Choroid plexus epithelial cell (primary cell): ENCODE results near the gene GNAI1.

Source experiments
- DNase-seq: peaks from one replicate; pipeline ENCODE4 v3.0.0-alpha.2; 2010; ENCODE audit warnings: low read depth
- H3K4me3 ChIP-seq: 2 replicates; pipeline ENCODE4 v1.5.1; 2011; ENCODE audit warnings: low read depth, mild to moderate bottlenecking, control low read depth, low read length, moderate library complexity
- TF ChIP-seq, protein P1 (sequence below): conservative IDR thresholded peaks from 2 replicates; pipeline ENCODE4 v1.5.1; 2011; ENCODE audit warnings: low read depth, mild to moderate bottlenecking, control low read depth, inconsistent platforms, low read length, moderate library complexity

GNAI1 gene

DNA sequence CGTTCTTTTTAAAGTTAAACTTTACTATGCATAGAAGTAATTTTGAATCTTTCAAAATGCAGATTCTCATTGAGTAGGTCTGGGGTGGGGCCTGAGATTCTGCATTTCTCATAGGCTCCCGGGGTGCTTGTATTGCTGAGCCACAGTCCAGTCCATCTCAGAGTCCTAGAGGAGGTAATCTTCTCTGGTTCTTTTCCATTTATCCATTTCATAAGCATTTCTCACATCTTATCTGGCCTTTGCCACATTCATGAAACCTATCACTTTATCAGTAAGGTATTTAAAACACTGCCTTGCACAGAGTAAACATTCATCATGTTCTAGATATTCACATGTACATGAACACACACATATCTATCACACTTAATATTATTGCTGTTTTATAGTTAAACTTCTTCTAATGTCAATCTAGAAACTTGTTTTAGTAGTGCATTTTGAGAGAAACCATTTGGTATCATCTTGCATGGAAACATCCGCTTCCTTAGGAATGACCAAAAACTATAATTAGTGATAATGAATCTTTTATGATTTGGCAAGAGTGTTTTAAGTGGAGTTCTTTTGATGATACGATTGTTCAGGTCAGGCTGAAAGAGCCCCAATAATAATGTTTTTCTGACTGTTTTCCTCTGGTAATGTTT, 12.0 kb downstream of the GNAI1 start:
- DNase-seq = peak; percentile 23
- H3K4me3 ChIP-seq = no peak overlapping the region
- TF ChIP-seq, protein P1, sequence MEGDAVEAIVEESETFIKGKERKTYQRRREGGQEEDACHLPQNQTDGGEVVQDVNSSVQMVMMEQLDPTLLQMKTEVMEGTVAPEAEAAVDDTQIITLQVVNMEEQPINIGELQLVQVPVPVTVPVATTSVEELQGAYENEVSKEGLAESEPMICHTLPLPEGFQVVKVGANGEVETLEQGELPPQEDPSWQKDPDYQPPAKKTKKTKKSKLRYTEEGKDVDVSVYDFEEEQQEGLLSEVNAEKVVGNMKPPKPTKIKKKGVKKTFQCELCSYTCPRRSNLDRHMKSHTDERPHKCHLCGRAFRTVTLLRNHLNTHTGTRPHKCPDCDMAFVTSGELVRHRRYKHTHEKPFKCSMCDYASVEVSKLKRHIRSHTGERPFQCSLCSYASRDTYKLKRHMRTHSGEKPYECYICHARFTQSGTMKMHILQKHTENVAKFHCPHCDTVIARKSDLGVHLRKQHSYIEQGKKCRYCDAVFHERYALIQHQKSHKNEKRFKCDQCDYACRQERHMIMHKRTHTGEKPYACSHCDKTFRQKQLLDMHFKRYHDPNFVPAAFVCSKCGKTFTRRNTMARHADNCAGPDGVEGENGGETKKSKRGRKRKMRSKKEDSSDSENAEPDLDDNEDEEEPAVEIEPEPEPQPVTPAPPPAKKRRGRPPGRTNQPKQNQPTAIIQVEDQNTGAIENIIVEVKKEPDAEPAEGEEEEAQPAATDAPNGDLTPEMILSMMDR = no peak

DNA sequence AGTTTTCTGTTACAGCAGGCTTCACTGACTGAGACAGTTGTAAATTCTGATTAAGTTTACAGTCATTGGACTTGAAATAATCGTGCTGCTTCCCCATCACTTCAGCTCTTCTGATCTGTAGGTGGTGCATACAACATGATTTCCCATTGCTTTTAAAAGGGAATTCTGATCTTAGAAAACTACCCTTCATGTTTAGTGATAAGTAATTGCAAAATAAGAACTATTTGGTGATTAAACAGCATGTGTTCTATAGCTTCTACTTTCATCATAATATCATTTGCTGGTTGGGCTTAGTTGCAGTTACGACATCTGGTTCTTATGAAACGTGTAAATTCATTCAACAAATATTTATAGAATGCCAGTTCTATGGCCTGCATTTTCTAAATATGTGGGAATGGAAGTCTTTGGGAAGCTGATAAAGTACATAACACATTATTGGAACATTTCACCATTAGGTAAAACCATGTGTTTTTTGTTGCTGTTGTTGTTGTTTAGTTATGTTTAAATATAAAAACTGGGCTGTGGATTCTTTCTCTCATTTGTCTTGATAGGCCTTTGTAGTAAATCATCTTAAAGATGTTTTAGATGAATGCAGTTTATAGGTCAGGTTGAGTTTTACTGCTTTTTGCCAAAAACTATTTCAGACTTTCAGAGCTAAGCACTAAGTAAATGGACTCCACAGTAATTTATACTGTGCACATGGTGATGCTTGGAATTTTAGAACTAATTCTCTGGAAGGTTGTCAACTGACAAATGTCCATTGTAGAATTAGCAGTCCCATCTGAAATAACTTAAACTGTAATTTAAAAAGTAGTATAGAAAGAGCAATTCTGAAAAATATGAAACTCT, 13.1 kb downstream of the GNAI1 start:
- no peak overlapping the region for H3K4me3 ChIP-seq
- DNase-seq = peak; percentile 94
- TF ChIP-seq, protein P1 = no peak

DNA sequence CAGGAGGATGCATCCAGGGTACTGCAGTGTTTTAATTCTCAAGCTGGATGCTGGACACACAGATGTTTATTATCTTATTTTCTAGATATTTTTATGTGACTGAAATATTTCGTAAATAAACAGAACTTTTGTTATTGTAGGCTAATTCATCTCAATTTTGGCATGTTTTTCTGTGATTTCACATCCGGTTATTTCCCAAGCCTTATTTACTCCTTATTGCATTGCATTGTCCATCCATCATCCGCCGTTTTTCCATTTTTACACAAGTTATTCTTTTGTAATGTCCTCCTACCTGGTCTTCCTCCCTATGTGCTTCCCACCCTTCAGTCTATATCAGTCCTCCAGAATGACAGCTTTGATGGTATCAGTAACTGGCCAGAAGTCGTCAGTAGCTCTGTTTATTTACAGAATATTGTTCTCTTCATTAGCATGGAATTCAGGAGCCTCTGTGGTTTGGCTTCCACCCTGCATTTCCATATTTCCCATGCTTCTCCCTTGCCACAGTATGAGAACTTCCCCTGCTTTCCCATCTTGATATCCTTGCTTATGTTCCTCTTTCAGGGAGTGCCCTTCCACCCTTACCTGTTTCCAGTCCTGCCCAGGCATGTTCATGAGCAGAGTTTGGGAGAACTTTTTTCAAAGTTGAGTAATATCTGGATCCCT, 16.1 kb downstream of the GNAI1 start:
- DNase-seq = peak; percentile 63
- no peak overlapping the region for H3K4me3 ChIP-seq
- TF ChIP-seq, protein P1 = no peak

DNA sequence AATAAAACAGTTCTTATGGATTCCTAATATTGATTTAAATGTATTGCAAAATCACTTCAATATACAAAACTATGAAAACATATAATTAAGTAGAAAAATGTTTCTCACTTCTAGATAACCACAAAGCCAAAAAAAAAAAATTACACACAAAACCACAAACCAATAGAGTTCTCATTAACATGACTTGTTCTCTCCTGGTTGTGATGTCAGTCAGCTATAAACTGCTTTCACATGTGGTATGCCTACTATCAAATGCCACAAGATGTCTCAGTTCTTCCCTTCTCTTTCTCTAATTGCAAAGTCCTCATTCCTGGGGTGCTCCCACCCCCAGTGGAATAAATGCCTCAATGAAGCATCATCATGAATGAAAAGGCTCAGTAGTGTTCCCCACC, 16.6 kb downstream of the GNAI1 start:
- TF ChIP-seq, protein P1 = no peak
- peak; percentile 85 for DNase-seq
- no peak overlapping the region for H3K4me3 ChIP-seq

DNA sequence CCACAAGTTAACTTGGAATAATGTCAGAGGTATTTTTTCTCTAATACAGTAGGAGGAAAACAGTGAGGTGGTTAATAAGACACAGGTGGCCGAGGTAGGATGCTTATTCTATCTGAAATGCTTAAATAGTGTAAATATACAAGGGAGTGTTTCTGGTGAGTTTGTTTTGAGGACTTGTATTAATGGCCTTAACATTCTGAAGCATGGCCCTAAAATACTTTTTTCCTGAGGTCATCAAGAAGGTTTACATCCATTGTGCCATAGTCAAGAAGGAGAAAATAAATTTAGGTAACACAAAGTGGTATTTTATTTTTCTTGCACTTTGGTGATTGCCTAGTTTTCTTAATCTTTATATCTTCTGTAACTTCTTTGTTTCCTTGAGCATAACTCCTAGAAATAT, 18.8 kb downstream of the GNAI1 start:
- TF ChIP-seq, protein P1 = no peak
- H3K4me3 ChIP-seq = no peak overlapping the region
- peak; percentile 66 for DNase-seq

DNA sequence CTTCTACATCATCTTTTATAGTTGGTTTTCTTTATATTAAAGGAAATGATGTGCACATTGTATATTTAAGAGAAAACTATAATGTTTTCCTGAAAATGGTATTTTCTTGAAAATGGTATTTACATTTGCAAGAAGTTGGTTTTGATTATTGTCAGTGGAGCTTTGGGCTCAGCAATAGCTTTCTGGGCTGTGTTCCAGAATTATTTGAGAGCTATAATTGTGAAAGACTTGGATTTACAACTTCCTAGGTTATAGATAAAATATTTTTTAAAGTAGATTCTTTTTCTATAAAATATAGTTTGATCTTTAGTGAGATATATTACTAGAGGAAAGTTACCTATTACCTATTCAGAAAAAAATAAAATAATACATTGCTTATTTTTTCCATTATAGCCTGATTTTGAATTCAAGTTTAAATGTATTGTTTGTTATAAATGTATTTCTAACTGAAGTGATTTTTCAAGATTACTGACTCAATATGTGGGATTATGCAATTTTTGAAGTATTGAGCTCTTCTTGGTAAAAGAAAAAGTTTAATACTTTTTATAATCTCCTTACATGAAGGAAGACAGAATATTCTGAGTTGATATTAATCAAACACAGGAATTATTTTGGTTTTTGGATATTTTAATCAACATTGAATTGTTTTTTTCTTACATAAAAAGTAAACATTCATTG, 20.2 kb downstream of the GNAI1 start:
- DNase-seq = peak; percentile 80
- TF ChIP-seq, protein P1 = no peak
- no peak overlapping the region for H3K4me3 ChIP-seq
